SK-N-SH treated with all-trans-retinoic acid at 6 μM for 48 hours (cell line): ENCODE data around the gene CENPW.

Experiments
- PATZ1 ChIP-seq: fragments of 250-450 bp; sonication (Bioruptor Pico); IDR thresholded peaks from 2 replicates; pipeline ENCODE4 v1.8.0; 2020; ENCODE audit warnings: mild to moderate bottlenecking, moderate library complexity, borderline replicate concordance
- ZC3H10 ChIP-seq: fragments of 250-450 bp; sonication (Bioruptor Pico); IDR thresholded peaks from 2 replicates; pipeline ENCODE4 v1.5.1; 2021; ENCODE audit warnings: mild to moderate bottlenecking, moderate library complexity
- ZNF8 ChIP-seq: fragments of 450-650 bp; formaldehyde crosslinking; IDR thresholded peaks from 2 replicates; pipeline ENCODE4 v1.5.0; 2020; ENCODE audit warnings: mild to moderate bottlenecking, moderate library complexity

GRCh38 chr6:126361832-126362440 lies 22.0 kb downstream of the CENPW start:
- no peak for TF ChIP-seq ZC3H10 (CRISPR knock-in tag)
- TF ChIP-seq PATZ1 = no peak
- no peak for TF ChIP-seq ZNF8 (CRISPR knock-in tag)
